Endometrial microvascular endothelial cells (primary cell): ENCODE measurements around the gene EML1. TPM values are rescaled to one million over a fixed set of nuclear protein-coding genes. Genes with fewer than 3 reads are reported as not detected.

Experiments
- in situ Hi-C: cut with HindIII; loops from 2 replicates; pipeline ENCODE4 v1.10.0; 2017; ENCODE audit warnings: low sequenced_read_pairs, low pct_unique_long_range_greater_than_20kb; ENCODE audit errors: inconsistent ontology term
- total RNA-seq: library from RNA; depleted of rRNA; stranded (reverse); fragments of >200 nt; gene quantifications from one replicate; pipeline ENCODE4 v1.2.3, GENCODE V29; 2015; ENCODE audit errors: inconsistent ontology term

Gene EML1
- total RNA-seq, 1 donor from 2014 or later: 68.0 TPM

- in situ Hi-C loops: no loop called here
These were observed 197.3 kb downstream of the EML1 start for GRCh38 chr14:99990268-99991170.

- in situ Hi-C loops: no loop called here
These were observed 198.1 kb downstream of the EML1 start for GRCh38 chr14:99991331-99991730.

Other genes starting within 250 kb of the EML1 start
- 21.9 TPM for gene CCDC85C, start 189.2 kb upstream of the EML1 start, total RNA-seq
- 6.8 TPM for gene HHIPL1, start 148.3 kb upstream of the EML1 start, total RNA-seq
- not detected for gene CYP46A1, start 109.1 kb upstream of the EML1 start, total RNA-seq